ENCODE measurements around the gene PADI2. TPM values are rescaled to one million over a fixed set of nuclear protein-coding genes. Genes with fewer than 3 reads are reported as not detected.

Gene PADI2
- polyA plus RNA-seq, 1 experiment = not detected

GRCh38 chr1:17069452-17070162 is 49.6 kb downstream of the PADI2 start:
- H3K27ac ChIP-seq (ENCODE audit: low read depth, low read length) = no peak overlapping the region
- DNase-seq (ENCODE audit: low read depth, low spot score) = no peak
- no peak overlapping the region for H3K4me3 ChIP-seq (ENCODE audit: low read depth, low read length)
- ChIA-PET POLR2A (no interaction called here), CTCF (no interaction called here)
- peaks cover 20% of the 10 kb centered on the region for H3K27me3 ChIP-seq (ENCODE audit: control insufficient read depth, insufficient read depth, low read length)
- TF ChIP-seq, protein P1, sequence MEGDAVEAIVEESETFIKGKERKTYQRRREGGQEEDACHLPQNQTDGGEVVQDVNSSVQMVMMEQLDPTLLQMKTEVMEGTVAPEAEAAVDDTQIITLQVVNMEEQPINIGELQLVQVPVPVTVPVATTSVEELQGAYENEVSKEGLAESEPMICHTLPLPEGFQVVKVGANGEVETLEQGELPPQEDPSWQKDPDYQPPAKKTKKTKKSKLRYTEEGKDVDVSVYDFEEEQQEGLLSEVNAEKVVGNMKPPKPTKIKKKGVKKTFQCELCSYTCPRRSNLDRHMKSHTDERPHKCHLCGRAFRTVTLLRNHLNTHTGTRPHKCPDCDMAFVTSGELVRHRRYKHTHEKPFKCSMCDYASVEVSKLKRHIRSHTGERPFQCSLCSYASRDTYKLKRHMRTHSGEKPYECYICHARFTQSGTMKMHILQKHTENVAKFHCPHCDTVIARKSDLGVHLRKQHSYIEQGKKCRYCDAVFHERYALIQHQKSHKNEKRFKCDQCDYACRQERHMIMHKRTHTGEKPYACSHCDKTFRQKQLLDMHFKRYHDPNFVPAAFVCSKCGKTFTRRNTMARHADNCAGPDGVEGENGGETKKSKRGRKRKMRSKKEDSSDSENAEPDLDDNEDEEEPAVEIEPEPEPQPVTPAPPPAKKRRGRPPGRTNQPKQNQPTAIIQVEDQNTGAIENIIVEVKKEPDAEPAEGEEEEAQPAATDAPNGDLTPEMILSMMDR (IDR thresholded peaks at IDR 0.05; ENCODE audit: low read depth, low read length) = no peak
- peaks cover 8% of the 10 kb centered on the region; the same call in 1 of the 2 replicates for H3K9me3 ChIP-seq (ENCODE audit: control insufficient read depth, insufficient read depth, low read length)

DNA sequence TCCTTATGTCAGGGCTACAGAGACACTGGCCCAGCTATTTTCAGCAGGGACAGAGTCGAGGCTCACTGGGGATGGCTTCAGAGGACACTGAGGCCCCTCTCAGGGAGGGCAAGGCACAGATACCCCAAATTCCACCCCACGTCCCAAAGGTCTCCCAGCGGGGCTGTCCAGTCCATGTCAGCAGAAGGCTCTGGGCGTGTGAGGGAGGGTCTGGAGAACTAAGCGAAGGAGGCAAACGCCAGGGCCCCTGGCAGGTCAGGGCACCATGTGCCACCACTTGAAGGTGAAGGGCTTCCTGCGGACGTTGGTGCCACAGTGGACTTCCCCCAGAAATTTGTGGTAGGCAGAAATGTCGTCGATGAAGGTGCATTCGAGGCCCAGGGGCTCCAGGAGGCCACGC is 50.5 kb downstream of the PADI2 start:
- peaks cover 8% of the 10 kb centered on the region; the same call in 1 of the 2 replicates for H3K9me3 ChIP-seq (ENCODE audit: control insufficient read depth, insufficient read depth, low read length)
- DNase-seq (ENCODE audit: low read depth, low spot score) = no peak
- TF ChIP-seq, protein P1 (IDR thresholded peaks at IDR 0.05; ENCODE audit: low read depth, low read length) = no peak
- H3K27ac ChIP-seq (ENCODE audit: low read depth, low read length) = no peak overlapping the region
- ChIA-PET CTCF (no interaction called here), POLR2A (no interaction called here)
- no peak overlapping the region for H3K4me3 ChIP-seq (ENCODE audit: low read depth, low read length)
- H3K27me3 ChIP-seq (ENCODE audit: control insufficient read depth, insufficient read depth, low read length) = peaks cover 16% of the 10 kb centered on the region

DNA sequence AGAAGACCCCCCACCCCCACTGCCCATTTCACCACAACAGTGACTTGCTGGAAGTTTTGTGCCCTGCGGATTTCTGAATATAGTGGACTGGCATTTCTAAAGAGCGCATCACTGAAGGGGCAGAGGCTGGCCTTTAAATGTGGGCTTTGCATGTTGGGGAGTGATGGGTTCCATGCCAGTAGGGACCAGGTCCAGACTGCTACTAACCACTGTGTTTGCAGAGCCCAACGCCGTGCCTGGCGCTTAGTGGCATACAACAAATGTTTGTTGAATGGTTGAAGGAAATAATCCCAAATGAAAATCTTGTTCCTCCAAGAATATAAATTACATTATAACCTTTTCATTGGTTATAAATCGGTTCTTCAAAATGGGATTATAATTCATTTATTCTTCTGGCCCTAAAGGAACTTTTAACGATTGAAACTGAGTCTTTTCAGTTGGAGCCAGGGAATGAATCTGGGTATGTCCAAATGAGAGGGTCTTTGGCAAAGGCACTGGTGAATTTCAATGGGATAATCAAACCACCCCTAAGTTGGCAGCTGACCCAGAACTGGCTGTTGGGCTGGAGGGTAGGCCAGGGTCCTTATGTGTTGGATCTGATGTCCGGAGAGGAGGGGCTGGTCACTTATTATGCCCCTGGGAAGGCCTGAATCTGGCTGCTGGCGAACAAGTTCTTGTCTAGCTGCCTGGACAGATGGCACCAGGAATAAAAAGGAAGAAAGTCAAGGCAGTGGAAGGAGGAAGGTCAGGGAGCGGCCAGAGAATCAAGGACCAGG is 51.6 kb downstream of the PADI2 start:
- no peak overlapping the region for H3K27ac ChIP-seq (ENCODE audit: low read depth, low read length)
- TF ChIP-seq, protein P1 (IDR thresholded peaks at IDR 0.05; ENCODE audit: low read depth, low read length) = no peak
- DNase-seq (ENCODE audit: low read depth, low spot score) = no peak
- H3K9me3 ChIP-seq (ENCODE audit: control insufficient read depth, insufficient read depth, low read length) = peaks cover 8% of the 10 kb centered on the region; the same call in 1 of the 2 replicates
- POLR2A ChIA-PET = no interaction called here
- peaks cover 16% of the 10 kb centered on the region for H3K27me3 ChIP-seq (ENCODE audit: control insufficient read depth, insufficient read depth, low read length)
- H3K4me3 ChIP-seq (ENCODE audit: low read depth, low read length) = no peak overlapping the region
- CTCF ChIA-PET = no interaction called here

DNA sequence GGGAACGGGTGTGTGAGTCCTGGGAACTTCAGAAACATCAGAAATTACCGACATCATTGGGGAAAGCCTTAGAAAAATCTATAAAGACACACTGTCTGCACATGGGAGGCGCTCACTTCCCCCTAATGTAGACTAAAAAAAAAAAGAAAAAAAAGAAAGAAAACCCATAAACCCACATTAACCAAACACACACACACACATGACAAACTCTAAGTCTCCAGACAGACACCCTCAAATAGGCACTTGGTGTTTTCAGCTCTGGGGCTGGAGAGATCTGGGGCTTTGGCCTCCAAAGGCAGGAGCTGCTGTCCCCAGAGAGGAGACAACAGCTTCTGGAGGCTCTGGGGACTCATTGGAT is 52.2 kb downstream of the PADI2 start:
- no peak for DNase-seq (ENCODE audit: low read depth, low spot score)
- ChIA-PET POLR2A (no interaction called here), CTCF (interaction anchor here (1.4 kb wide), 1 partner anchor 8 kb away, joined by 3 read pairs; no protein-coding TSS in a partner anchor)
- H3K27me3 ChIP-seq (ENCODE audit: control insufficient read depth, insufficient read depth, low read length) = peaks cover 16% of the 10 kb centered on the region
- TF ChIP-seq, protein P1 (IDR thresholded peaks at IDR 0.05; ENCODE audit: low read depth, low read length) = no peak
- peaks cover 8% of the 10 kb centered on the region; the same call in 1 of the 2 replicates for H3K9me3 ChIP-seq (ENCODE audit: control insufficient read depth, insufficient read depth, low read length)
- H3K4me3 ChIP-seq (ENCODE audit: low read depth, low read length) = no peak overlapping the region
- no peak overlapping the region for H3K27ac ChIP-seq (ENCODE audit: low read depth, low read length)
